H9 (cell line): Measurements from ENCODE around the gene GSAP. TPM values are rescaled to one million over a fixed set of nuclear protein-coding genes. Genes with fewer than 3 reads are reported as not detected.

Source experiments
- DNase-seq: peaks from one replicate; pipeline ENCODE4 v3.0.0-alpha.2; 2017
- H2AFZ ChIP-seq: one replicate; pipeline ENCODE4 v1.6.1; 2013; ENCODE audit warnings: mild to moderate bottlenecking, low read length, control low read depth, moderate library complexity
- H2AK5ac ChIP-seq: 2 replicates; pipeline ENCODE4 v1.6.1; 2013; ENCODE audit warnings: low read length, control low read depth, mixed read lengths; ENCODE audit not compliant: insufficient read length
- H2BK120ac ChIP-seq: one replicate; pipeline ENCODE4 v1.6.1; 2013; ENCODE audit warnings: low read depth, mild to moderate bottlenecking, low read length, control low read depth, inconsistent platforms; ENCODE audit not compliant: poor library complexity, severe bottlenecking
- H2BK12ac ChIP-seq: 2 replicates; pipeline ENCODE4 v1.6.1; 2013; ENCODE audit warnings: low read length, control low read depth, mixed read lengths, low read depth; ENCODE audit not compliant: insufficient read length
- H2BK15ac ChIP-seq: 2 replicates; pipeline ENCODE4 v1.6.1; 2013; ENCODE audit warnings: low read depth, low read length, control low read depth
- H2BK20ac ChIP-seq: one replicate; pipeline ENCODE4 v1.6.1; 2013; ENCODE audit warnings: low read depth, mild to moderate bottlenecking, low read length, control low read depth, inconsistent platforms; ENCODE audit not compliant: poor library complexity, severe bottlenecking
- H2BK5ac ChIP-seq: 2 replicates; pipeline ENCODE4 v1.6.1; 2013; ENCODE audit warnings: low read length, control low read depth, mixed read lengths; ENCODE audit not compliant: insufficient read length
- H3K14ac ChIP-seq: 2 replicates; pipeline ENCODE4 v1.6.1; 2013; ENCODE audit warnings: low read length, control low read depth; ENCODE audit not compliant: insufficient read depth
- H3K18ac ChIP-seq: 2 replicates; pipeline ENCODE4 v1.6.1; 2013; ENCODE audit warnings: low read depth, mild to moderate bottlenecking, mixed read lengths, low read length, control low read depth; ENCODE audit not compliant: insufficient read length
- H3K23ac ChIP-seq: 2 replicates; pipeline ENCODE4 v1.6.1; 2013; ENCODE audit warnings: low read length, control low read depth, mixed read lengths, low read depth; ENCODE audit not compliant: insufficient read length
- H3K23me2 ChIP-seq: 2 replicates; pipeline ENCODE4 v1.6.1; 2013; ENCODE audit warnings: low read depth, mild to moderate bottlenecking, mixed read lengths, low read length, control low read depth; ENCODE audit not compliant: insufficient read length, poor library complexity, severe bottlenecking
- H3K27ac ChIP-seq: 2 replicates; pipeline ENCODE4 v1.5.1; 2013; ENCODE audit warnings: low read length, control low read depth, mixed read lengths, low read depth; ENCODE audit not compliant: insufficient read length
- H3K27me3 ChIP-seq: 2 replicates; pipeline ENCODE4 v1.6.1; 2013; ENCODE audit warnings: low read length, control low read depth, inconsistent platforms; ENCODE audit not compliant: insufficient read depth
- H3K4ac ChIP-seq: 2 replicates; pipeline ENCODE4 v1.6.1; 2013; ENCODE audit warnings: low read depth, mild to moderate bottlenecking, control low read depth, inconsistent platforms, low read length, moderate library complexity
- H3K4me1 ChIP-seq: 2 replicates; pipeline ENCODE4 v1.6.1; 2013; ENCODE audit warnings: low read length, control low read depth, inconsistent platforms; ENCODE audit not compliant: insufficient read depth
- H3K4me2 ChIP-seq: 2 replicates; pipeline ENCODE4 v1.6.1; 2013; ENCODE audit warnings: low read length, control low read depth, mixed read lengths; ENCODE audit not compliant: insufficient read length, insufficient read depth
- H3K56ac ChIP-seq: 2 replicates; pipeline ENCODE4 v1.6.1; 2013; ENCODE audit warnings: low read depth, mild to moderate bottlenecking, mixed read lengths, low read length, control low read depth; ENCODE audit not compliant: insufficient read length
- H3K79me1 ChIP-seq: 2 replicates; pipeline ENCODE4 v1.6.1; 2013; ENCODE audit warnings: low read depth, mild to moderate bottlenecking, moderate library complexity, low read length, control low read depth, inconsistent platforms; ENCODE audit not compliant: insufficient read depth, poor library complexity, severe bottlenecking
- H3K79me2 ChIP-seq: 2 replicates; pipeline ENCODE4 v1.6.1; 2013; ENCODE audit warnings: low read length, control low read depth, inconsistent platforms; ENCODE audit not compliant: insufficient read depth
- H3K9ac ChIP-seq: 2 replicates; pipeline ENCODE4 v1.6.1; 2013; ENCODE audit warnings: low read length, control low read depth, mixed read lengths; ENCODE audit not compliant: insufficient read length; ENCODE audit errors: extremely low read depth
- H3K9me3 ChIP-seq: one replicate; pipeline ENCODE4 v1.6.1; 2013; ENCODE audit warnings: low read depth, low read length, inconsistent platforms; ENCODE audit not compliant: control insufficient read depth
- H3T11ph ChIP-seq: one replicate; pipeline ENCODE4 v1.6.1; 2013; ENCODE audit warnings: mild to moderate bottlenecking, low read length, control low read depth, inconsistent platforms
- H4K20me1 ChIP-seq: one replicate; pipeline ENCODE4 v1.6.1; 2013; ENCODE audit not compliant: control insufficient read depth, insufficient read length, insufficient read depth
- H4K5ac ChIP-seq: 2 replicates; pipeline ENCODE4 v1.6.1; 2013; ENCODE audit warnings: low read depth, mild to moderate bottlenecking, mixed read lengths, low read length, control low read depth; ENCODE audit not compliant: insufficient read length
- H4K8ac ChIP-seq: replicated peaks from 2 replicates; pipeline ENCODE4 v1.6.1; 2013; ENCODE audit warnings: low read length, control low read depth, mixed read lengths, low read depth; ENCODE audit not compliant: insufficient read length
- H4K91ac ChIP-seq: 2 replicates; pipeline ENCODE4 v1.6.1; 2013; ENCODE audit warnings: low read depth, mild to moderate bottlenecking, moderate library complexity, mixed read lengths, low read length, control low read depth; ENCODE audit not compliant: insufficient read length
- H3K27ac Mint-ChIP-seq, 3 experiments: 2 replicates in 2 of 3; 3 replicates in 1 of 3; pipeline ENCODE4 v1.8.0; 2020 to 2021; ENCODE audit warnings: mixed read lengths in 3 of 3, mild to moderate bottlenecking in 1 of 3, moderate library complexity in 1 of 3
- H3K27me3 Mint-ChIP-seq: 2 replicates; pipeline ENCODE4 v1.8.0; 2021; ENCODE audit warnings: low read depth, mild to moderate bottlenecking, moderate library complexity, mixed read lengths
- H3K36me3 Mint-ChIP-seq, 3 experiments: 2 replicates in 2 of 3; 3 replicates in 1 of 3; pipeline ENCODE4 v1.8.0; 2020 to 2021; ENCODE audit warnings: low read depth in 3 of 3, mixed read lengths in 3 of 3; ENCODE audit not compliant: insufficient read depth in 1 of 3
- H3K4me1 Mint-ChIP-seq, 2 experiments: 2 replicates each; pipeline ENCODE4 v1.8.0; 2020; ENCODE audit warnings: mixed read lengths in 2 of 2
- H3K4me3 Mint-ChIP-seq, 2 experiments: 2 replicates in 1 of 2; 3 replicates in 1 of 2; pipeline ENCODE4 v1.8.0; 2020 to 2021; ENCODE audit warnings: mild to moderate bottlenecking in 2 of 2, mixed read lengths in 2 of 2, moderate library complexity in 1 of 2
- H3K9me3 Mint-ChIP-seq, 2 experiments: 2 replicates in 1 of 2; 3 replicates in 1 of 2; pipeline ENCODE4 v1.8.0; 2020; ENCODE audit warnings: mild to moderate bottlenecking in 2 of 2, mixed read lengths in 2 of 2, moderate library complexity in 1 of 2
- WGBS: extraction: QIAGEN DNeasy Blood & Tissue Kit; methylation state at CpG from one replicate; pipeline ENCODE4 v1.1.7; 2013; ENCODE audit warnings: missing lambda C conversion rate, low lambda C conversion rate, mixed read lengths; ENCODE audit not compliant: insufficient read length; ENCODE audit errors: extremely low coverage; 5-methylcytosine and 5-hydroxymethylcytosine counted together
- total RNA-seq: library from RNA; stranded (reverse); gene quantifications from 2 replicates; pipeline ENCODE4 v1.2.1, GENCODE V29; 2021
- TF ChIP-seq, protein P1 (sequence below): fragments of 200-600 bp; sonication (generic); conservative IDR thresholded peaks from 3 replicates; pipeline ENCODE4 v1.8.0; 2021; ENCODE audit warnings: antibody characterized with exemption, mild to moderate bottlenecking

GSAP gene
- total RNA-seq, 1 experiment from 2014 or later, result 1.9 TPM

DNA sequence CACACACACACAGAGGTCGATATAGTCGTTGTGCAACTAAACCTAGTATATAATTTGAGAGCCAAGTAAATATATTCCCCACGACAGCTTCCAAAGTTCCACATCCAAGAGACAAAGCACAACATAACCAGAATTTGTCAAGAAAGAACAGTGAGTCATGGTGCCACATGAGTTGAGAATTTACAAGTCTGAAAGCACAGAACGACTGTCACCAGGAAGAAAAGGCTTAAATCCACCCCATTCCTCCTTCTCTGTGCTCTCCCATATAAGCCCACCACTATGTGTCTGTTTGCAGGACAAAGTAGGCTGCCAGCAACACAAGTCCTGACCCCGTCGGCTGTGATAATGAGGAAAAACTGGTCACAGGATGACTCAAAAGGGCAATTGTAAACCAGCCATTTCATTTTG lies 32.8 kb downstream of the GSAP start:
- no peak overlapping the region for H2BK12ac ChIP-seq
- no peak for DNase-seq
- H2BK120ac ChIP-seq, result no peak overlapping the region
- H3K4me2 ChIP-seq, result no peak overlapping the region
- no peak overlapping the region for H4K91ac ChIP-seq
- H3K4ac ChIP-seq, result no peak overlapping the region
- no peak overlapping the region for H2BK5ac ChIP-seq
- H3K27ac ChIP-seq, result no peak overlapping the region
- H4K5ac ChIP-seq, result no peak overlapping the region
- peaks cover 17 to 18% of the 10 kb centered on the region in 2 experiments for H3K4me1 Mint-ChIP-seq
- TF ChIP-seq, protein P1, sequence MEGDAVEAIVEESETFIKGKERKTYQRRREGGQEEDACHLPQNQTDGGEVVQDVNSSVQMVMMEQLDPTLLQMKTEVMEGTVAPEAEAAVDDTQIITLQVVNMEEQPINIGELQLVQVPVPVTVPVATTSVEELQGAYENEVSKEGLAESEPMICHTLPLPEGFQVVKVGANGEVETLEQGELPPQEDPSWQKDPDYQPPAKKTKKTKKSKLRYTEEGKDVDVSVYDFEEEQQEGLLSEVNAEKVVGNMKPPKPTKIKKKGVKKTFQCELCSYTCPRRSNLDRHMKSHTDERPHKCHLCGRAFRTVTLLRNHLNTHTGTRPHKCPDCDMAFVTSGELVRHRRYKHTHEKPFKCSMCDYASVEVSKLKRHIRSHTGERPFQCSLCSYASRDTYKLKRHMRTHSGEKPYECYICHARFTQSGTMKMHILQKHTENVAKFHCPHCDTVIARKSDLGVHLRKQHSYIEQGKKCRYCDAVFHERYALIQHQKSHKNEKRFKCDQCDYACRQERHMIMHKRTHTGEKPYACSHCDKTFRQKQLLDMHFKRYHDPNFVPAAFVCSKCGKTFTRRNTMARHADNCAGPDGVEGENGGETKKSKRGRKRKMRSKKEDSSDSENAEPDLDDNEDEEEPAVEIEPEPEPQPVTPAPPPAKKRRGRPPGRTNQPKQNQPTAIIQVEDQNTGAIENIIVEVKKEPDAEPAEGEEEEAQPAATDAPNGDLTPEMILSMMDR, result no peak
- no peak overlapping the region for H2AFZ ChIP-seq
- no peaks in the 10 kb centered on the region for H3K36me3 Mint-ChIP-seq
- H3K9ac ChIP-seq, result no peak overlapping the region
- no peak overlapping the region for H2BK20ac ChIP-seq
- H3K23ac ChIP-seq, result no peak overlapping the region
- H3K4me3 Mint-ChIP-seq, result no peak overlapping the region
- H4K8ac ChIP-seq, result no peak overlapping the region
- no peaks in the 10 kb centered on the region for H3K9me3 Mint-ChIP-seq
- H3K23me2 ChIP-seq, result no peaks in the 10 kb centered on the region
- peaks cover 4% of the 10 kb centered on the region for H3K4me1 ChIP-seq
- H4K20me1 ChIP-seq, result no peaks in the 10 kb centered on the region
- no CpG with 5 or more reads among the region's 6 CpGs for WGBS
- no peak overlapping the region for H3K14ac ChIP-seq
- H3T11ph ChIP-seq, result no peak overlapping the region
- H3K9me3 ChIP-seq, result no peaks in the 10 kb centered on the region
- H2AK5ac ChIP-seq, result no peak overlapping the region
- H3K18ac ChIP-seq, result no peak overlapping the region
- H3K79me2 ChIP-seq, result no peaks in the 10 kb centered on the region
- no peaks in the 10 kb centered on the region for H3K79me1 ChIP-seq
- H2BK15ac ChIP-seq, result no peak overlapping the region
- H3K27ac Mint-ChIP-seq, result no peak overlapping the region
- H3K27me3 ChIP-seq, result no peaks in the 10 kb centered on the region
- no peak overlapping the region for H3K56ac ChIP-seq
- no peaks in the 10 kb centered on the region for H3K27me3 Mint-ChIP-seq
